ENCODE results near the gene CRIP2. TPM values are rescaled to one million over a fixed set of nuclear protein-coding genes. Genes with fewer than 3 reads are reported as not detected.

Gene CRIP2
- total and polyA plus RNA-seq, 2 of the 13 experiments (the other 11 are each of a cell fraction or from before 2014, with no cell fraction given), result 31.6 to 37.9 TPM

DNA sequence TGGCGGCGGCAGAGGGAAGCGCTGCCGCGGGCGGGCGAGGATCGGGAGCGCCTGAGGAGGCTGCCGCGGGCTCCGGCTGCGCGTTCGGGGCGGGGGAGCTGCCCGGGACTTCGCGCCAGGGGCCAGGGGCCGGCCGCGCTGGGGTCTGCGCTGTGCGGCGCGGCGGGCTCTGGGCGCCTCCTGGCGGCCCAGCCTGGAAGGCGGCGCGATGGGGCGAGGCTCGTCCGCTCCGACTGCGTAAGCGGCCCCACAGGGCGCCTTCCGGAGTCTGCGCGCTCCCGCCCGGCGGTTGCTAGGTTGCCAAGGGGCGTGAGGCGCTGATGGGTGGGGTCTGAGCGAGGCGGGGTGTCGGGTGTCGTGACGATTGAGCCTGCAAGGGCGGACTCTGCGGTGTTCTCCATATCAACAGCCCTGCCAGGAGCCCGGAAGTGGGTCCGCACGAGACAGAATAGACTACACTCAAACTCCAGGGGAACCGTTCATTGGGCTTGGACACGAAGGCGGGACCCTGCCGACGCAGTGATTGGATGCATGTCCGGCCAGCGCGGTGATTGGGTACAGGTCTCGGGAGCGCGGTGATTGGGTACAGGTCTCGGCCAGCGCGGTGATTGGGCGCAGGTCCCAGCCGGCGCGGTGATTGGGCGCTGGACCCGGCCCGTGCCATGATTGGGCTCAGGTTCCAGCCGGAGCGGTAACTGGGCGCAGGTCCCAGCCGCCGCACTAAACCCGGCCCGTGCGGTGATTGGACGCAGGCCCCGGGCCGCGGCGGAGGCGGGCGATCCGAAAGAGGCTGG, 16.1 kb downstream of the CRIP2 start, which contains the start of gene TEDC1 (continued):
- peak; percentile 76 for TF ChIP-seq ZGPAT (CRISPR knock-in tag; IDR thresholded peaks at IDR 0.05)
- TF ChIP-seq, protein P1, sequence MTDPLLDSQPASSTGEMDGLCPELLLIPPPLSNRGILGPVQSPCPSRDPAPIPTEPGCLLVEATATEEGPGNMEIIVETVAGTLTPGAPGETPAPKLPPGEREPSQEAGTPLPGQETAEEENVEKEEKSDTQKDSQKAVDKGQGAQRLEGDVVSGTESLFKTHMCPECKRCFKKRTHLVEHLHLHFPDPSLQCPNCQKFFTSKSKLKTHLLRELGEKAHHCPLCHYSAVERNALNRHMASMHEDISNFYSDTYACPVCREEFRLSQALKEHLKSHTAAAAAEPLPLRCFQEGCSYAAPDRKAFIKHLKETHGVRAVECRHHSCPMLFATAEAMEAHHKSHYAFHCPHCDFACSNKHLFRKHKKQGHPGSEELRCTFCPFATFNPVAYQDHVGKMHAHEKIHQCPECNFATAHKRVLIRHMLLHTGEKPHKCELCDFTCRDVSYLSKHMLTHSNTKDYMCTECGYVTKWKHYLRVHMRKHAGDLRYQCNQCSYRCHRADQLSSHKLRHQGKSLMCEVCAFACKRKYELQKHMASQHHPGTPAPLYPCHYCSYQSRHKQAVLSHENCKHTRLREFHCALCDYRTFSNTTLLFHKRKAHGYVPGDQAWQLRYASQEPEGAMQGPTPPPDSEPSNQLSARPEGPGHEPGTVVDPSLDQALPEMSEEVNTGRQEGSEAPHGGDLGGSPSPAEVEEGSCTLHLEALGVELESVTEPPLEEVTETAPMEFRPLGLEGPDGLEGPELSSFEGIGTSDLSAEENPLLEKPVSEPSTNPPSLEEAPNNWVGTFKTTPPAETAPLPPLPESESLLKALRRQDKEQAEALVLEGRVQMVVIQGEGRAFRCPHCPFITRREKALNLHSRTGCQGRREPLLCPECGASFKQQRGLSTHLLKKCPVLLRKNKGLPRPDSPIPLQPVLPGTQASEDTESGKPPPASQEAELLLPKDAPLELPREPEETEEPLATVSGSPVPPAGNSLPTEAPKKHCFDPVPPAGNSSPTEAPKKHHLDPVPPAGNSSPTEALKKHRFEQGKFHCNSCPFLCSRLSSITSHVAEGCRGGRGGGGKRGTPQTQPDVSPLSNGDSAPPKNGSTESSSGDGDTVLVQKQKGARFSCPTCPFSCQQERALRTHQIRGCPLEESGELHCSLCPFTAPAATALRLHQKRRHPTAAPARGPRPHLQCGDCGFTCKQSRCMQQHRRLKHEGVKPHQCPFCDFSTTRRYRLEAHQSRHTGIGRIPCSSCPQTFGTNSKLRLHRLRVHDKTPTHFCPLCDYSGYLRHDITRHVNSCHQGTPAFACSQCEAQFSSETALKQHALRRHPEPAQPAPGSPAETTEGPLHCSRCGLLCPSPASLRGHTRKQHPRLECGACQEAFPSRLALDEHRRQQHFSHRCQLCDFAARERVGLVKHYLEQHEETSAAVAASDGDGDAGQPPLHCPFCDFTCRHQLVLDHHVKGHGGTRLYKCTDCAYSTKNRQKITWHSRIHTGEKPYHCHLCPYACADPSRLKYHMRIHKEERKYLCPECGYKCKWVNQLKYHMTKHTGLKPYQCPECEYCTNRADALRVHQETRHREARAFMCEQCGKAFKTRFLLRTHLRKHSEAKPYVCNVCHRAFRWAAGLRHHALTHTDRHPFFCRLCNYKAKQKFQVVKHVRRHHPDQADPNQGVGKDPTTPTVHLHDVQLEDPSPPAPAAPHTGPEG (CRISPR knock-in tag; IDR thresholded peaks at IDR 0.05), result peak; percentile 90
- TF ChIP-seq RFX3 (CRISPR knock-in tag; IDR thresholded peaks at IDR 0.05), result peak; percentile 66
- TF ChIP-seq ZNF382 (CRISPR knock-in tag; IDR thresholded peaks at IDR 0.05; ENCODE audit: borderline replicate concordance), result no peak
- TF ChIP-seq, protein P2, sequence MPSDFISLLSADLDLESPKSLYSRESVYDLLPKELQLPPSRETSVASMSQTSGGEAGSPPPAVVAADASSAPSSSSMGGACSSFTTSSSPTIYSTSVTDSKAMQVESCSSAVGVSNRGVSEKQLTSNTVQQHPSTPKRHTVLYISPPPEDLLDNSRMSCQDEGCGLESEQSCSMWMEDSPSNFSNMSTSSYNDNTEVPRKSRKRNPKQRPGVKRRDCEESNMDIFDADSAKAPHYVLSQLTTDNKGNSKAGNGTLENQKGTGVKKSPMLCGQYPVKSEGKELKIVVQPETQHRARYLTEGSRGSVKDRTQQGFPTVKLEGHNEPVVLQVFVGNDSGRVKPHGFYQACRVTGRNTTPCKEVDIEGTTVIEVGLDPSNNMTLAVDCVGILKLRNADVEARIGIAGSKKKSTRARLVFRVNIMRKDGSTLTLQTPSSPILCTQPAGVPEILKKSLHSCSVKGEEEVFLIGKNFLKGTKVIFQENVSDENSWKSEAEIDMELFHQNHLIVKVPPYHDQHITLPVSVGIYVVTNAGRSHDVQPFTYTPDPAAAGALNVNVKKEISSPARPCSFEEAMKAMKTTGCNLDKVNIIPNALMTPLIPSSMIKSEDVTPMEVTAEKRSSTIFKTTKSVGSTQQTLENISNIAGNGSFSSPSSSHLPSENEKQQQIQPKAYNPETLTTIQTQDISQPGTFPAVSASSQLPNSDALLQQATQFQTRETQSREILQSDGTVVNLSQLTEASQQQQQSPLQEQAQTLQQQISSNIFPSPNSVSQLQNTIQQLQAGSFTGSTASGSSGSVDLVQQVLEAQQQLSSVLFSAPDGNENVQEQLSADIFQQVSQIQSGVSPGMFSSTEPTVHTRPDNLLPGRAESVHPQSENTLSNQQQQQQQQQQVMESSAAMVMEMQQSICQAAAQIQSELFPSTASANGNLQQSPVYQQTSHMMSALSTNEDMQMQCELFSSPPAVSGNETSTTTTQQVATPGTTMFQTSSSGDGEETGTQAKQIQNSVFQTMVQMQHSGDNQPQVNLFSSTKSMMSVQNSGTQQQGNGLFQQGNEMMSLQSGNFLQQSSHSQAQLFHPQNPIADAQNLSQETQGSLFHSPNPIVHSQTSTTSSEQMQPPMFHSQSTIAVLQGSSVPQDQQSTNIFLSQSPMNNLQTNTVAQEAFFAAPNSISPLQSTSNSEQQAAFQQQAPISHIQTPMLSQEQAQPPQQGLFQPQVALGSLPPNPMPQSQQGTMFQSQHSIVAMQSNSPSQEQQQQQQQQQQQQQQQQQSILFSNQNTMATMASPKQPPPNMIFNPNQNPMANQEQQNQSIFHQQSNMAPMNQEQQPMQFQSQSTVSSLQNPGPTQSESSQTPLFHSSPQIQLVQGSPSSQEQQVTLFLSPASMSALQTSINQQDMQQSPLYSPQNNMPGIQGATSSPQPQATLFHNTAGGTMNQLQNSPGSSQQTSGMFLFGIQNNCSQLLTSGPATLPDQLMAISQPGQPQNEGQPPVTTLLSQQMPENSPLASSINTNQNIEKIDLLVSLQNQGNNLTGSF (CRISPR knock-in tag; IDR thresholded peaks at IDR 0.05), result no peak
- no peak for TF ChIP-seq ZNF512 (CRISPR knock-in tag; IDR thresholded peaks at IDR 0.05)
- 0 out of 2 replicates have a peak, but pooled peaks have one; percentile 14 for TF ChIP-seq BRCA1 (CRISPR knock-in tag; IDR thresholded peaks at IDR 0.05)
- TF ChIP-seq, protein P3, sequence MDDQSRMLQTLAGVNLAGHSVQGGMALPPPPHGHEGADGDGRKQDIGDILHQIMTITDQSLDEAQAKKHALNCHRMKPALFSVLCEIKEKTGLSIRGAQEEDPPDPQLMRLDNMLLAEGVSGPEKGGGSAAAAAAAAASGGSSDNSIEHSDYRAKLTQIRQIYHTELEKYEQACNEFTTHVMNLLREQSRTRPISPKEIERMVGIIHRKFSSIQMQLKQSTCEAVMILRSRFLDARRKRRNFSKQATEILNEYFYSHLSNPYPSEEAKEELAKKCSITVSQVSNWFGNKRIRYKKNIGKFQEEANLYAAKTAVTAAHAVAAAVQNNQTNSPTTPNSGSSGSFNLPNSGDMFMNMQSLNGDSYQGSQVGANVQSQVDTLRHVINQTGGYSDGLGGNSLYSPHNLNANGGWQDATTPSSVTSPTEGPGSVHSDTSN (CRISPR knock-in tag; IDR thresholded peaks at IDR 0.05; ENCODE audit: borderline replicate concordance), result peak; percentile 71; the same call in 1 of the 2 replicates
- TF ChIP-seq FOXC1 (CRISPR knock-in tag; IDR thresholded peaks at IDR 0.05; ENCODE audit: borderline replicate concordance), result peak; percentile 84
- peak; percentile 19; the same call in 1 of the 2 replicates for TF ChIP-seq HHEX (CRISPR knock-in tag; IDR thresholded peaks at IDR 0.05)
- TF ChIP-seq ZNF317 (CRISPR knock-in tag; IDR thresholded peaks at IDR 0.05), result 0 out of 2 replicates have a peak, but pooled peaks have one; percentile 29
- TF ChIP-seq CHCHD3 (CRISPR knock-in tag; IDR thresholded peaks at IDR 0.05), result peak; percentile 18; the same call in 1 of the 2 replicates

All from HepG2 (cell line).